C4-2B (cell line): ENCODE measurements around the gene SYCN.

Experiments
- H3K27ac ChIP-seq: fragments of 450-650 bp; 2 replicates; pipeline ENCODE4 v1.5.1; 2017
- CTCF ChIP-seq: fragments of 450-650 bp; conservative IDR thresholded peaks from 2 replicates; pipeline ENCODE4 v1.5.1; 2017; ENCODE audit warnings: mild to moderate bottlenecking
- ZFX ChIP-seq: fragments of 450-650 bp; IDR thresholded peaks from 2 replicates; pipeline ENCODE4 v1.6.1; 2017

SYCN gene

GRCh38 chr19:39202998-39203355 lies 1.1 kb downstream of the SYCN start:
- TF ChIP-seq CTCF (no peak), ZFX (no peak)
- no peak overlapping the region for H3K27ac ChIP-seq

GRCh38 chr19:39200803-39201115 lies 3.3 kb downstream of the SYCN start:
- TF ChIP-seq CTCF (no peak), ZFX (no peak)
- no peak overlapping the region for H3K27ac ChIP-seq

- TF ChIP-seq CTCF (no peak), ZFX (no peak)
- H3K27ac ChIP-seq, result no peak overlapping the region
Measured at GRCh38 chr19:39200066-39200802, 3.8 kb downstream of the SYCN start.

DNA sequence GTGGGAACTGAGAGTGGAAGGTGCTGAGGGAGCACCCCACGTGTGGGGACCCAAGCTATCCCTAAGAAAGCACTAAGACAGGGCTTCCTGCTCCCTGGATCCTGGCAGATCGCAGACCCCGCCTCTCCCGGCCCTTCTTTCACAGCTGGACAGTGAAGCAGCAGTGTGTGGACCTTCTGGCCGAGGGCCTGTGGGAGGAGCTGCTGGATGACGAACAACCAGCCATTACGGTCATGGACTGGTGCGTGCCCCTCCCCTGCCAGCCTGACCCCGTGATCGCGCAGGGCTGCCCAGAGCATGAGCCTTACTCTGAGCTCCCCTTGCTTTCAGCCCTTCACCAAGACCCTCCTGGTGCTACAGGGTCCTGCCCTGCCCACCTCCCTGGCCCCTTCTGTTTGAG lies 5.0 kb downstream of the SYCN start:
- TF ChIP-seq ZFX (no peak), CTCF (no peak)
- no peak overlapping the region for H3K27ac ChIP-seq

GRCh38 chr19:39197808-39198207 lies 6.3 kb downstream of the SYCN start:
- TF ChIP-seq CTCF, result no peak
- no peak for TF ChIP-seq ZFX

DNA sequence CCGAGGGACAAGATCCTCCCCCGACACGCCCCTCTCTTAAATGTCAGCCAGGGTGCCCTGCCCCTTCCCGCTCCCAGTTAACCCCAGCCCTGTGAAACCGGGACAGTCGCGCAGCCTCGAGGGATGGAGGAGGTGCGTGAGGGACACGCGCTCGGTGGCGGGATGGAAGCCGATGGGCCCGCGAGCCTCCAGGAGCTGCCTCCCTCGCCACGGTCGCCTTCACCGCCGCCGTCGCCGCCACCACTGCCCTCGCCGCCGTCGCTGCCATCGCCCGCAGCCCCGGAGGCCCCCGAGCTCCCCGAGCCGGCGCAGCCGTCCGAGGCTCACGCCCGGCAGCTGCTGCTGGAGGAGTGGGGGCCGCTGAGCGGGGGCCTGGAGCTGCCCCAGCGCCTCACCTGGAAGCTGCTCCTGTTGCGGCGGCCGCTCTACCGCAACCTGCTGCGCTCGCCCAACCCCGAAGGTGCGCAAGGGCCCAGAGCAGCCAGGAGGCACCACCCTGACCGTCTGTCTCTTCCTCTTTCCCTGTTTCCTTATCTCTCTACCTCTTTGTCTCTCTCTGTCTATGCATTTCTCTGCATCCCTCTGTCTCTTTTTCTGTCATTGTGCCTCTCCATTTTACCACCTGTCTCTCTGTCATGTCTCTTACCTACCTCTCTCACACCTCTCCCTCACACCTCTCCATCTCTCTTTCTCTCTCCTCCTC lies 7.1 kb downstream of the SYCN start, which contains the start of gene NCCRP1:
Gene NCCRP1, plus strand, starts transcription at position 105 of the 703 bp plus-strand sequence. Its CDS starts 19 bp downstream, at position 124.
- no peak within 1 kb of the TSS for H3K27ac ChIP-seq

More at GRCh38 chr19:39197808-39198207, 6.3 kb downstream of the SYCN start:
- no peak overlapping the region for H3K27ac ChIP-seq

More for the DNA sequence above, 7.1 kb downstream of the SYCN start, which contains the start of gene NCCRP1:
- TF ChIP-seq ZFX (no peak), CTCF (no peak)
